GM23338 (cell line): ENCODE data around the gene AHNAK. TPM values are rescaled to one million over a fixed set of nuclear protein-coding genes. Genes with fewer than 3 reads are reported as not detected.

ENCODE experiments used
- ATAC-seq: fragments of 200-7000 bp; cut with Tn5 transposase; 3 replicates; pipeline ENCODE4 v1.9.1; 2020
- DNase-seq: peaks from one replicate; pipeline ENCODE4 v3.0.0-alpha.2; 2015; ENCODE audit warnings: low spot score
- H2AFZ ChIP-seq: fragments of 200-600 bp; sonication (generic); 2 replicates; pipeline ENCODE4 v1.8.0; 2016; ENCODE audit warnings: antibody characterized with exemption, mild to moderate bottlenecking, moderate library complexity
- H3F3A ChIP-seq: fragments of 200-600 bp; sonication (generic); replicated peaks from 2 replicates; pipeline ENCODE4 v1.8.0; 2017; ENCODE audit warnings: antibody characterized with exemption, mixed run types, low read depth
- H3K27ac ChIP-seq: fragments of 200-600 bp; sonication (generic); 2 replicates; pipeline ENCODE4 v1.6.1; 2016; ENCODE audit warnings: low read depth
- H3K27me3 ChIP-seq: fragments of 200-600 bp; sonication (generic); 2 replicates; pipeline ENCODE4 v1.8.0; 2016; ENCODE audit warnings: mild to moderate bottlenecking, mixed run types, moderate library complexity; ENCODE audit not compliant: insufficient read depth
- H3K36me3 ChIP-seq: fragments of 200-600 bp; sonication (generic); 2 replicates; pipeline ENCODE4 v1.8.0; 2016; ENCODE audit warnings: mild to moderate bottlenecking; ENCODE audit not compliant: insufficient read depth
- H3K4me1 ChIP-seq: fragments of 200-600 bp; sonication (generic); 2 replicates; pipeline ENCODE4 v1.8.0; 2016; ENCODE audit warnings: mild to moderate bottlenecking, moderate library complexity; ENCODE audit not compliant: insufficient read depth
- H3K4me2 ChIP-seq: fragments of 200-600 bp; sonication (generic); 2 replicates; pipeline ENCODE4 v1.7.1; 2017; ENCODE audit warnings: mixed run types
- H3K4me3 ChIP-seq: fragments of 200-600 bp; sonication (generic); 2 replicates; pipeline ENCODE4 v1.6.1; 2016; ENCODE audit warnings: mixed run types
- H3K79me2 ChIP-seq: fragments of 200-600 bp; sonication (generic); replicated peaks from 2 replicates; pipeline ENCODE4 v1.8.0; 2017; ENCODE audit warnings: mild to moderate bottlenecking; ENCODE audit not compliant: insufficient read depth
- H3K9me2 ChIP-seq: fragments of 200-600 bp; sonication (generic); 2 replicates; pipeline ENCODE4 v1.8.0; 2017; ENCODE audit not compliant: insufficient read depth
- H4K20me1 ChIP-seq: fragments of 200-600 bp; sonication (generic); replicated peaks from 2 replicates; pipeline ENCODE4 v1.8.0; 2017; ENCODE audit warnings: mild to moderate bottlenecking; ENCODE audit not compliant: insufficient read depth
- H3K27ac Mint-ChIP-seq: 2 replicates; pipeline ENCODE4 v1.8.0; 2020; ENCODE audit warnings: inconsistent platforms, mild to moderate bottlenecking, moderate library complexity, mixed read lengths
- H3K27me3 Mint-ChIP-seq: 3 replicates; pipeline ENCODE4 v1.8.0; 2022; ENCODE audit warnings: low read depth, mild to moderate bottlenecking, moderate library complexity, mixed read lengths, inconsistent platforms; ENCODE audit not compliant: insufficient read depth, poor library complexity
- H3K36me3 Mint-ChIP-seq: 3 replicates; pipeline ENCODE4 v1.8.0; 2021; ENCODE audit warnings: low read depth, mild to moderate bottlenecking, inconsistent platforms, moderate library complexity, mixed read lengths
- H3K4me1 Mint-ChIP-seq: 3 replicates; pipeline ENCODE4 v1.8.0; 2020; ENCODE audit warnings: mild to moderate bottlenecking, inconsistent platforms, mixed read lengths
- H3K4me3 Mint-ChIP-seq: 3 replicates; pipeline ENCODE4 v1.8.0; 2021; ENCODE audit warnings: moderate library complexity, mild to moderate bottlenecking, inconsistent platforms, mixed read lengths
- H3K9me3 Mint-ChIP-seq: 3 replicates; pipeline ENCODE4 v1.8.0; 2020; ENCODE audit warnings: moderate library complexity, mild to moderate bottlenecking, inconsistent platforms, mixed read lengths
- CREB1 ChIP-seq: fragments of 250-450 bp; sonication (Bioruptor Pico); IDR thresholded peaks from 2 replicates; pipeline ENCODE4 v1.5.0; 2020; ENCODE audit warnings: low read depth, mild to moderate bottlenecking, moderate library complexity
- EZH2phosphoT487 ChIP-seq: fragments of 200-600 bp; sonication (generic); IDR thresholded peaks from one replicate; pipeline ENCODE4 v1.8.1; 2018; ENCODE audit warnings: antibody characterized with exemption; ENCODE audit not compliant: unreplicated experiment
- JUNB ChIP-seq: IDR thresholded peaks from one replicate; pipeline ENCODE4 v1.6.1; 2016; ENCODE audit warnings: antibody characterized with exemption; ENCODE audit not compliant: unreplicated experiment
- NANOG ChIP-seq: IDR thresholded peaks from 2 replicates; pipeline ENCODE4 v1.6.1; 2016; ENCODE audit warnings: antibody characterized with exemption, borderline replicate concordance
- ZNF114 ChIP-seq: fragments of 250-450 bp; sonication (Bioruptor Pico); IDR thresholded peaks from 2 replicates; pipeline ENCODE4 v1.5.0; 2020; ENCODE audit warnings: mild to moderate bottlenecking, moderate library complexity
- ZNF331 ChIP-seq: fragments of 250-450 bp; sonication (Bioruptor Pico); IDR thresholded peaks from 2 replicates; pipeline ENCODE4 v1.5.0; 2020; ENCODE audit warnings: low read depth, mild to moderate bottlenecking, moderate library complexity
- polyA plus RNA-seq: library from polyadenylated mRNA; unstranded; fragments of >200 nt; fragmentation: Nextera tagmentation; extraction: Ambion mirVana; gene quantifications from 2 replicates; pipeline ENCODE4 v1.2.1, GENCODE V29; 2016
- total RNA-seq: library from RNA; depleted of rRNA; stranded (reverse); fragments of >200 nt; shearing (Covaris generic); gene quantifications from 2 replicates; pipeline ENCODE4 v1.2.3, GENCODE V29; 2014
- TF ChIP-seq, protein P1 (sequence below): fragments of 250-450 bp; sonication (Bioruptor Pico); IDR thresholded peaks from 2 replicates; pipeline ENCODE4 v1.5.0; 2020; ENCODE audit warnings: mild to moderate bottlenecking, moderate library complexity
- TF ChIP-seq, protein P2 (sequence below), 2 experiments: fragments of 200-600 bp in 1 of 2; sonication (generic) in 1 of 2; conservative IDR thresholded peaks; 2 replicates each; pipeline versions ENCODE4 v1.5.1 to v1.6.1; 2016 to 2017; ENCODE audit warnings: antibody characterized with exemption in 2 of 2, low read depth in 2 of 2, mild to moderate bottlenecking in 2 of 2, moderate library complexity in 1 of 2
- TF ChIP-seq, protein P3 (sequence below): IDR thresholded peaks from 2 replicates; pipeline ENCODE4 v1.6.1; 2016; ENCODE audit warnings: antibody characterized with exemption

AHNAK gene
- total and polyA plus RNA-seq, 2 experiments from 2014 or later: 0.91 to 2.1 TPM

DNA sequence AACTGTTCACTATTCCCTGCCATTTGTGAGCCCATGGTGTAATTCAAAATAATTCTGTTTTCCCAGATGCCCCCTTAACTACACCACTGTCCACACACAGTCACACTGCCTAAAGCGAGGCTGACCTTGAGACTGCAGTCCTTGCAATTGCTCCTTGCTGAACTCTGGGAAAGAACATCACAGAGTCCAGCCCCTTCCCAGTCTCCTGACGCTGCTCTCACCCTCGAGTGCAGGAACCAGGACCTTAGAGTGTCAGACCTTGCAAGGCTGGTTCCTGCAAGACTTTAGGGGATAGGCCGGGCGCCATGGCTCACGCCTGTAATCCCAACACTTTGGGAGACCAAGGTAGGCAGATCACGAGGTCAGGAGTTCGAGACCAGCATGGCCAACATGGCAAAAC lies 33.6 kb downstream of the AHNAK start (continued):
- TF ChIP-seq, protein P1, sequence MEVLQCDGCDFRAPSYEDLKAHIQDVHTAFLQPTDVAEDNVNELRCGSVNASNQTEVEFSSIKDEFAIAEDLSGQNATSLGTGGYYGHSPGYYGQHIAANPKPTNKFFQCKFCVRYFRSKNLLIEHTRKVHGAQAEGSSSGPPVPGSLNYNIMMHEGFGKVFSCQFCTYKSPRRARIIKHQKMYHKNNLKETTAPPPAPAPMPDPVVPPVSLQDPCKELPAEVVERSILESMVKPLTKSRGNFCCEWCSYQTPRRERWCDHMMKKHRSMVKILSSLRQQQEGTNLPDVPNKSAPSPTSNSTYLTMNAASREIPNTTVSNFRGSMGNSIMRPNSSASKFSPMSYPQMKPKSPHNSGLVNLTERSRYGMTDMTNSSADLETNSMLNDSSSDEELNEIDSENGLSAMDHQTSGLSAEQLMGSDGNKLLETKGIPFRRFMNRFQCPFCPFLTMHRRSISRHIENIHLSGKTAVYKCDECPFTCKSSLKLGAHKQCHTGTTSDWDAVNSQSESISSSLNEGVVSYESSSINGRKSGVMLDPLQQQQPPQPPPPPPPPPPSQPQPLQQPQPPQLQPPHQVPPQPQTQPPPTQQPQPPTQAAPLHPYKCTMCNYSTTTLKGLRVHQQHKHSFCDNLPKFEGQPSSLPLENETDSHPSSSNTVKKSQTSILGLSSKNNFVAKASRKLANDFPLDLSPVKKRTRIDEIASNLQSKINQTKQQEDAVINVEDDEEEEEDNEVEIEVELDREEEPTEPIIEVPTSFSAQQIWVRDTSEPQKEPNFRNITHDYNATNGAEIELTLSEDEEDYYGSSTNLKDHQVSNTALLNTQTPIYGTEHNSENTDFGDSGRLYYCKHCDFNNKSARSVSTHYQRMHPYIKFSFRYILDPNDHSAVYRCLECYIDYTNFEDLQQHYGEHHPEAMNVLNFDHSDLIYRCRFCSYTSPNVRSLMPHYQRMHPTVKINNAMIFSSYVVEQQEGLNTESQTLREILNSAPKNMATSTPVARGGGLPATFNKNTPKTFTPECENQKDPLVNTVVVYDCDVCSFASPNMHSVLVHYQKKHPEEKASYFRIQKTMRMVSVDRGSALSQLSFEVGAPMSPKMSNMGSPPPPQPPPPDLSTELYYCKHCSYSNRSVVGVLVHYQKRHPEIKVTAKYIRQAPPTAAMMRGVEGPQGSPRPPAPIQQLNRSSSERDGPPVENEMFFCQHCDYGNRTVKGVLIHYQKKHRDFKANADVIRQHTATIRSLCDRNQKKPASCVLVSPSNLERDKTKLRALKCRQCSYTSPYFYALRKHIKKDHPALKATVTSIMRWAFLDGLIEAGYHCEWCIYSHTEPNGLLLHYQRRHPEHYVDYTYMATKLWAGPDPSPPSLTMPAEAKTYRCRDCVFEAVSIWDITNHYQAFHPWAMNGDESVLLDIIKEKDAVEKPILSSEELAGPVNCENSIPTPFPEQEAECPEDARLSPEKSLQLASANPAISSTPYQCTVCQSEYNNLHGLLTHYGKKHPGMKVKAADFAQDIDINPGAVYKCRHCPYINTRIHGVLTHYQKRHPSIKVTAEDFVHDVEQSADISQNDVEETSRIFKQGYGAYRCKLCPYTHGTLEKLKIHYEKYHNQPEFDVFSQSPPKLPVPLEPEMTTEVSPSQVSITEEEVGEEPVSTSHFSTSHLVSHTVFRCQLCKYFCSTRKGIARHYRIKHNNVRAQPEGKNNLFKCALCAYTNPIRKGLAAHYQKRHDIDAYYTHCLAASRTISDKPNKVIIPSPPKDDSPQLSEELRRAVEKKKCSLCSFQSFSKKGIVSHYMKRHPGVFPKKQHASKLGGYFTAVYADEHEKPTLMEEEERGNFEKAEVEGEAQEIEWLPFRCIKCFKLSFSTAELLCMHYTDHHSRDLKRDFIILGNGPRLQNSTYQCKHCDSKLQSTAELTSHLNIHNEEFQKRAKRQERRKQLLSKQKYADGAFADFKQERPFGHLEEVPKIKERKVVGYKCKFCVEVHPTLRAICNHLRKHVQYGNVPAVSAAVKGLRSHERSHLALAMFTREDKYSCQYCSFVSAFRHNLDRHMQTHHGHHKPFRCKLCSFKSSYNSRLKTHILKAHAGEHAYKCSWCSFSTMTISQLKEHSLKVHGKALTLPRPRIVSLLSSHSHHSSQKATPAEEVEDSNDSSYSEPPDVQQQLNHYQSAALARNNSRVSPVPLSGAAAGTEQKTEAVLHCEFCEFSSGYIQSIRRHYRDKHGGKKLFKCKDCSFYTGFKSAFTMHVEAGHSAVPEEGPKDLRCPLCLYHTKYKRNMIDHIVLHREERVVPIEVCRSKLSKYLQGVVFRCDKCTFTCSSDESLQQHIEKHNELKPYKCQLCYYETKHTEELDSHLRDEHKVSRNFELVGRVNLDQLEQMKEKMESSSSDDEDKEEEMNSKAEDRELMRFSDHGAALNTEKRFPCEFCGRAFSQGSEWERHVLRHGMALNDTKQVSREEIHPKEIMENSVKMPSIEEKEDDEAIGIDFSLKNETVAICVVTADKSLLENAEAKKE (CRISPR knock-in tag): no peak
- no peak for TF ChIP-seq JUNB
- TF ChIP-seq, protein P2, sequence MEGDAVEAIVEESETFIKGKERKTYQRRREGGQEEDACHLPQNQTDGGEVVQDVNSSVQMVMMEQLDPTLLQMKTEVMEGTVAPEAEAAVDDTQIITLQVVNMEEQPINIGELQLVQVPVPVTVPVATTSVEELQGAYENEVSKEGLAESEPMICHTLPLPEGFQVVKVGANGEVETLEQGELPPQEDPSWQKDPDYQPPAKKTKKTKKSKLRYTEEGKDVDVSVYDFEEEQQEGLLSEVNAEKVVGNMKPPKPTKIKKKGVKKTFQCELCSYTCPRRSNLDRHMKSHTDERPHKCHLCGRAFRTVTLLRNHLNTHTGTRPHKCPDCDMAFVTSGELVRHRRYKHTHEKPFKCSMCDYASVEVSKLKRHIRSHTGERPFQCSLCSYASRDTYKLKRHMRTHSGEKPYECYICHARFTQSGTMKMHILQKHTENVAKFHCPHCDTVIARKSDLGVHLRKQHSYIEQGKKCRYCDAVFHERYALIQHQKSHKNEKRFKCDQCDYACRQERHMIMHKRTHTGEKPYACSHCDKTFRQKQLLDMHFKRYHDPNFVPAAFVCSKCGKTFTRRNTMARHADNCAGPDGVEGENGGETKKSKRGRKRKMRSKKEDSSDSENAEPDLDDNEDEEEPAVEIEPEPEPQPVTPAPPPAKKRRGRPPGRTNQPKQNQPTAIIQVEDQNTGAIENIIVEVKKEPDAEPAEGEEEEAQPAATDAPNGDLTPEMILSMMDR (conservative IDR thresholded peaks at IDR 0.05; ENCODE audit: low read depth in 2 of 2): no peak
- TF ChIP-seq, protein P3, sequence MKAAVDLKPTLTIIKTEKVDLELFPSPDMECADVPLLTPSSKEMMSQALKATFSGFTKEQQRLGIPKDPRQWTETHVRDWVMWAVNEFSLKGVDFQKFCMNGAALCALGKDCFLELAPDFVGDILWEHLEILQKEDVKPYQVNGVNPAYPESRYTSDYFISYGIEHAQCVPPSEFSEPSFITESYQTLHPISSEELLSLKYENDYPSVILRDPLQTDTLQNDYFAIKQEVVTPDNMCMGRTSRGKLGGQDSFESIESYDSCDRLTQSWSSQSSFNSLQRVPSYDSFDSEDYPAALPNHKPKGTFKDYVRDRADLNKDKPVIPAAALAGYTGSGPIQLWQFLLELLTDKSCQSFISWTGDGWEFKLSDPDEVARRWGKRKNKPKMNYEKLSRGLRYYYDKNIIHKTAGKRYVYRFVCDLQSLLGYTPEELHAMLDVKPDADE: no peak

DNA sequence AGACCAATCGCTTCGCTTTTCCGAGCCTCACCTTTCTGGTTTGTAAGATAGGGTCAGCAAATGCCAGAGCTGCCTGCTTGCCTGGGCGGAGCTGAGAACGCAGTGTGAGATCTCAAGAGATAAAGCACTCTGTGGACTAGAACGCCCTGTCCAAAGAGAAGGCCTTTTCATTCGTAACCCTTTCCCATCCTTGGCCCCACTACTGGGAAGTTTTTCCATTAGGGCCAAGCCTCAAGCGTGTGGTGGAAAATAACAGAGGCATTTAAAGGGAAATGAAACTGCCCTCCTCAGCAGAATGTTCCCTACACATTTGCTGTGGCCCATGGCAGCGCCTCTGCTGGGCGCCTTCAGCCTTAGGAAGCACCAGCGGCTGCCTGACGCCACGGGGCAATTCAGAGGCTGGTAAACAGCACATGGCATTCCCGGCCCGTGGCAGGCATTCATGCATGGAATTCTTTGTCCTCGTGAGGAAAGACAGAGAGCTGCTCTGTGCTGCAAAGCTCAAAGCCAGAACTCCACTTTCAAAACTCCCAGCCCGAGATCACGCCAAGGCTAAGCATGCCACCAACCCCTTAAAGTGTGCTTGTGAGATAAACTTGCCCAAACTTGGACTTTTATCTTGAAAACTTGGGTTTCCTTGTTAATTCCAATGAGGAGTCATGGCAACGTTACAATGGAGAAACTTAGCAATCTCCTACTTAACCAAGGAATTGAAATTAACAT lies 38.1 kb downstream of the AHNAK start:
- peak overlapping the region; percentile 24; the same call in 1 of the 2 replicates for H3K4me3 ChIP-seq
- no peak for TF ChIP-seq ZNF331 (CRISPR knock-in tag)
- TF ChIP-seq CREB1: peak; percentile 24; the same call in 1 of the 2 replicates
- TF ChIP-seq, protein P2 (conservative IDR thresholded peaks at IDR 0.05; ENCODE audit: low read depth in 2 of 2): peak; percentile 49 to 57
- no peak for TF ChIP-seq EZH2phosphoT487
- no peak for TF ChIP-seq NANOG
- no peak for TF ChIP-seq ZNF114

More for the DNA sequence above, 38.1 kb downstream of the AHNAK start:
- Histone ChIP-seq H3K4me2 (peak overlapping the region; percentile 35; the same call in 1 of the 2 replicates), H3K4me1 (peaks cover 14% of the 10 kb centered on the region), H3K36me3 (no peaks in the 10 kb centered on the region), H3F3A (no peaks in the 10 kb centered on the region), H3K27me3 (peaks cover 25% of the 10 kb centered on the region), H3K79me2 (no peaks in the 10 kb centered on the region), H3K9me2 (no peaks in the 10 kb centered on the region), H4K20me1 (no peaks in the 10 kb centered on the region), H3K27ac (no peak overlapping the region), H2AFZ (no peak overlapping the region)
- DNase-seq (peak; percentile 92), ATAC-seq (peak; percentile 69)
- H3K9me3 Mint-ChIP-seq: no peaks in the 10 kb centered on the region
- H3K27me3 Mint-ChIP-seq: peaks cover 29% of the 10 kb centered on the region
- H3K36me3 Mint-ChIP-seq: no peaks in the 10 kb centered on the region
- H3K4me1 Mint-ChIP-seq: peaks cover 38% of the 10 kb centered on the region
- peak overlapping the region; percentile 32; the same call in 1 of the 2 replicates for H3K27ac Mint-ChIP-seq
- peak overlapping the region; percentile 19; the same call in 2 of the 3 replicates for H3K4me3 Mint-ChIP-seq
